ENCODE measurements around the gene SMG9. TPM values are rescaled to one million over a fixed set of nuclear protein-coding genes. Genes with fewer than 3 reads are reported as not detected.

SMG9 gene
- 10 to 100 TPM; 69.1 to 71.0 TPM for total RNA-seq

- peak within 1 kb of the TSS; percentile 97 for H3K4me3 Mint-ChIP-seq
- H3K27me3 Mint-ChIP-seq, result no peaks in the 10 kb centered on the region
- peaks cover 61% of the 10 kb centered on the region for H3K4me1 Mint-ChIP-seq
- ChIA-PET CTCF (interaction anchor here (0.7 to 7.8 kb wide), 8 partner anchors 9 to 200 kb away, joined by 3 to 81 read pairs (median 4); no protein-coding TSS in a partner anchor), POLR2A (interaction anchor here (0.5 to 2.1 kb wide), 3 partner anchors 11 to 1886 kb away, joined by 3 to 6 read pairs (median 4); no protein-coding TSS in a partner anchor)
- no peaks in the 10 kb centered on the region for H3K9me3 Mint-ChIP-seq
- DNase-seq, result peak; percentile 98
- peaks cover 52% of the 10 kb centered on the region for H3K36me3 Mint-ChIP-seq (ENCODE audit: low read depth)
- peak within 1 kb of the TSS; percentile 99 for H3K27ac Mint-ChIP-seq
Observed at GRCh38 chr19:43754503-43755255, at the start of gene SMG9. Gene SMG9 (minus strand): TSS chr19:43754962. CDS start chr19:43750741, 4,221 bp downstream.

DNA sequence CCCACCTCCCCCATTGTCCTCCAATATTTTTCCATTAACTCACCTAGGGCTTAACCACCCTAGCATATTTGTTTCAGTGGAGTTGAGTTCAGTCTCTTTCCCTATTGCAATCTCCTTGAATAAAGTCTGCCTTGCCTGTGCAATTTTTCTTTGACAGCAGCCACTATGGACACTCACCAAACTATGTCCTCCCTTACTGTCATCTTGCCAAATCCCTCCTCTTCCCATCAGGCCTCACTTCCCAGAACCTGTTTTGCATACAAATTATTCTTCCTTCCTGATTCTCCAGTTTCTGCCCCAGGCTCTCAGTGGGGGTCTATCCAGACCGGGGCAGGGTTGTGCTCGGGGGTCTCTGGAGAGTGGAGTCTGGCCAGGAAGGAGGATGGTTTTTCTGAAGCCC lies 49.7 kb upstream of the SMG9 start:
- no peak for DNase-seq
- H3K9me3 Mint-ChIP-seq, result no peaks in the 10 kb centered on the region
- POLR2A ChIA-PET, result no interaction called here

DNA sequence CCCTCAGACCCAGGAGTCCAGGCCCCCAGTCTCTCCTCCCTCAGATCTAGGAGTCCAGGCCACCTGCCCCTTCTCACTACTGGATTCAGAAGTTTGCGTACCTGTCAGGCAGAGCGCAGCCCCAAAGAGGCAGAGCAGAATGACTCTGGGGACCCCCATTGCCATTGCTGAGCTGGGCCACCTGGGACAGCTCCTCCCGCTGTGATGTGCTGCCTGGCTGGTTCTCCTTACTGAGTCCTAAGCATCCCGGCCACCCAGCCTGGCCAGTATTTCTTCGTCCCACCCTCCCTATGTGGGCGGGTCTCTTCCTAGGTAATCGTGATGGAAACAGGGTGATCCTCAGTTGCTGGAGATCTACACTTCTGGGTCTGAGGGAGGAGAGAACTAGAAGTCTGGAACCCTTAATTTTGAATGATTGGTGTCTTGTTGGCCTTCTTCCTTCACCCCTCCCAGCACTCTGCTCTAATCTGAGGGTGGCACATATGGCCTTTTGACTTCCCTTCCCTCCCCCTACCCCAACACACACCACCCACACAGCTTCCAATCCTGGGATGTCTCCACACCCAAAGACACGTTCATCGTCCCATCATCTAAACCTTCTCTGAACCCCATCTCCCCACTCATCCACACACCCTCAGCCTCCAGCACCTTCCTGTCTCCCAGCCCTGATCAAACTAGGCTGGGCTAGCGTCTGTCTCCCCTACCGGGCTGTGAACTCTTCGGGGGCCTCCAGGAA lies 47.6 kb upstream of the SMG9 start, which contains the start of gene LYPD5:
Gene LYPD5 (minus strand): TSS at position 232 of the 736 bp plus-strand sequence. CDS start 67 bp downstream, at position 165.
- ChIA-PET CTCF (no interaction called here), POLR2A (no interaction called here)
- no peak for DNase-seq
- H3K4me1 Mint-ChIP-seq, result peaks cover 18% of the 10 kb centered on the region
- no peaks in the 10 kb centered on the region for H3K36me3 Mint-ChIP-seq (ENCODE audit: low read depth)
- H3K4me3 Mint-ChIP-seq, result no peak within 1 kb of the TSS
- peaks cover 8% of the 10 kb centered on the region for H3K27me3 Mint-ChIP-seq
- no peaks in the 10 kb centered on the region for H3K9me3 Mint-ChIP-seq
- H3K27ac Mint-ChIP-seq, result no peak within 1 kb of the TSS

More for the DNA sequence above, 49.7 kb upstream of the SMG9 start:
- Mint-ChIP-seq H3K27me3 (peaks cover 6% of the 10 kb centered on the region), H3K4me1 (peaks cover 2% of the 10 kb centered on the region), H3K4me3 (no peak overlapping the region), H3K36me3 (ENCODE audit: low read depth) (no peaks in the 10 kb centered on the region), H3K27ac (no peak overlapping the region)
- CTCF ChIA-PET, result no interaction called here

GRCh38 chr19:43799502-43800142 lies 44.9 kb upstream of the SMG9 start:
- Mint-ChIP-seq H3K4me1 (peaks cover 21% of the 10 kb centered on the region), H3K9me3 (no peaks in the 10 kb centered on the region), H3K36me3 (ENCODE audit: low read depth) (no peaks in the 10 kb centered on the region), H3K27me3 (peaks cover 13% of the 10 kb centered on the region), H3K27ac (no peak overlapping the region), H3K4me3 (peak overlapping the region; percentile 73)
- DNase-seq, result no peak
- ChIA-PET POLR2A (no interaction called here), CTCF (interaction anchor here (0.7 to 0.8 kb wide), 2 partner anchors 9 to 205 kb away, joined by 3 read pairs; no protein-coding TSS in a partner anchor)

DNA sequence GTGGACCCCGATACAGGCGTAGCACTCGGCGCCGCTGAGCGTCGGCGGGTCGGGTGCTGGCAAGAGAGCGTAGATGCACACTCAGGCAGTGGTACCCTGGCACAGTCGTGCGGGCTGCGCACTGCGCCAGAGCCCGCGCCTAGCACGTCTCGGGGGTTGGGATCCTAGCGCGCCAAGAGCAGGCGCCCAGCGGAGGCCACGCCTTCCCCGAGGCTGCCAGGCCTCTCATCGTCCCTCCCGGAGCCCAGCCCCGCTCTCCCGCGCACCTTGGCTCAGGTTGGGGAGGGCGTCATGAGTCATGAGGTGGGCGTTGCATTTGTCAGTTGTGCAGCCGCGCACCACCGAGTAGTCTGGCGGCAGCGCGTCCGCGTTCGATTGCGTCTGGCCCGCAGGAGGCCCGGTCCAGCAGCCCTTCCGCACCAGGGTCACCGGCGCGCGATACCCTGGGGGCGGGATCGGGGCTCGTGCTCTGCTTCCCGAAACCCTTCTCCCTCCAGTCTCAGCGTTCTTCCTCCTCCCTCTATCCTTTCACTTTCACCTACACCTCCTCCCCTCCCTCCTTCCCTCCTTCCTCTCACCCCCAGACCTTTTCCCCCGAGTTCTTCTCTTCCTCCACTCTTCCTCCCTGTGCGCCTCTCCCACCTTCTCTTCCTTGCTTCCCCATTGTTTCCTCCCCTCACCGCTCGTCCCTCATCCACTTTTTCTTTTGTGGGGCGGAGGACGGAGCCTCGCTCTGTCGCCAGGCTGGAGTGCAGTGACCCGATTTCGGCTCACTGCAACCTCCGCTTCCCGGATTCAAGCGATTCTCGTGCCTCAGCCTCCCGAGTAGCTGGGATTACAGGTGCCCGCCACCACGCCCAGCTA lies 44.0 kb upstream of the SMG9 start:
- peak; percentile 41 for DNase-seq
- Mint-ChIP-seq H3K4me3 (peak overlapping the region; percentile 73), H3K4me1 (peaks cover 21% of the 10 kb centered on the region), H3K27ac (no peak overlapping the region), H3K27me3 (peaks cover 15% of the 10 kb centered on the region), H3K9me3 (no peaks in the 10 kb centered on the region), H3K36me3 (ENCODE audit: low read depth) (no peaks in the 10 kb centered on the region)
- ChIA-PET CTCF (interaction anchor here (0.7 to 0.8 kb wide), 2 partner anchors 10 to 204 kb away, joined by 3 read pairs; no protein-coding TSS in a partner anchor), POLR2A (no interaction called here)

- Mint-ChIP-seq H3K27ac (no peak overlapping the region), H3K9me3 (no peaks in the 10 kb centered on the region), H3K4me1 (peaks cover 21% of the 10 kb centered on the region), H3K27me3 (peaks cover 22% of the 10 kb centered on the region), H3K36me3 (ENCODE audit: low read depth) (no peaks in the 10 kb centered on the region), H3K4me3 (peak overlapping the region; percentile 73)
- ChIA-PET POLR2A (no interaction called here), CTCF (no interaction called here)
- no peak for DNase-seq
Observed at GRCh38 chr19:43798026-43798545, 43.3 kb upstream of the SMG9 start.

GRCh38 chr19:43797556-43797955 lies 42.8 kb upstream of the SMG9 start:
- ChIA-PET POLR2A (no interaction called here), CTCF (interaction anchor here (0.8 to 1.5 kb wide), 3 partner anchors 12 to 129 kb away, joined by 3 to 4 read pairs (median 3); no protein-coding TSS in a partner anchor)
- DNase-seq, result no peak
- no peak overlapping the region for H3K27ac Mint-ChIP-seq
- H3K9me3 Mint-ChIP-seq, result no peaks in the 10 kb centered on the region
- H3K4me1 Mint-ChIP-seq, result peaks cover 21% of the 10 kb centered on the region
- H3K4me3 Mint-ChIP-seq, result peak overlapping the region; percentile 73
- no peaks in the 10 kb centered on the region for H3K36me3 Mint-ChIP-seq (ENCODE audit: low read depth)
- H3K27me3 Mint-ChIP-seq, result peaks cover 24% of the 10 kb centered on the region

DNA sequence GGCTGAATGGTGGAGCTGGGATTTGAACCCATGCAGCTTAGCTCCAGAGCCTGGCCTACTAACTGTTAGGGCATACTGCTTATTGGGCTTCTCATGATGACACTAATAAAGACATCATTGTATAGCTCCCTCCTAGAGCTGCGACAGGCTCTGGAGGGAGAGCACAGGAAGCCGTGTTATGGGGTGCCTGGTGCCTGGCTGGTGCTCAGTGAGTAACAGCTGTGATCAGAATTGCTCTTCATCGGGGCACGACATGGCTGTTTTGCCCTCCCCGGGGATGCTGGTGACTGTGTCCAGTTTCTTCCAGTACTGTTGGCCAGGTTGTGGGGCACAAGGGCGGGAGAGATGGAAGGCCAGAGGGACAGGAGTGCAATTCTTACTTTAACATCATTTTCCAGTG lies 42.4 kb upstream of the SMG9 start:
- Mint-ChIP-seq H3K4me1 (peaks cover 21% of the 10 kb centered on the region), H3K27ac (no peak overlapping the region), H3K9me3 (no peaks in the 10 kb centered on the region), H3K27me3 (peaks cover 24% of the 10 kb centered on the region), H3K4me3 (peak overlapping the region; percentile 73), H3K36me3 (ENCODE audit: low read depth) (no peaks in the 10 kb centered on the region)
- DNase-seq, result no peak
- POLR2A ChIA-PET, result no interaction called here
- CTCF ChIA-PET, result interaction anchor here (0.8 to 1.5 kb wide), 3 partner anchors 12 to 129 kb away, joined by 3 to 4 read pairs (median 3); no protein-coding TSS in a partner anchor

- CTCF ChIA-PET, result interaction anchor here (0.5 to 1.0 kb wide), 2 partner anchors 45 to 955 kb away, joined by 3 to 8 read pairs; no protein-coding TSS in a partner anchor
- H3K27me3 Mint-ChIP-seq, result peaks cover 21% of the 10 kb centered on the region
- H3K36me3 Mint-ChIP-seq (ENCODE audit: low read depth), result no peaks in the 10 kb centered on the region
- POLR2A ChIA-PET, result no interaction called here
- H3K4me3 Mint-ChIP-seq, result no peak overlapping the region
- DNase-seq, result no peak
- H3K9me3 Mint-ChIP-seq, result no peaks in the 10 kb centered on the region
- H3K27ac Mint-ChIP-seq, result no peak overlapping the region
- peaks cover 1% of the 10 kb centered on the region for H3K4me1 Mint-ChIP-seq
Observed at GRCh38 chr19:43790587-43790986, 35.8 kb upstream of the SMG9 start.

GRCh38 chr19:43789029-43789428 lies 34.3 kb upstream of the SMG9 start:
- Mint-ChIP-seq H3K27ac (no peak overlapping the region), H3K27me3 (peaks cover 15% of the 10 kb centered on the region), H3K4me3 (no peak overlapping the region), H3K4me1 (peaks cover 14% of the 10 kb centered on the region), H3K9me3 (no peaks in the 10 kb centered on the region), H3K36me3 (ENCODE audit: low read depth) (no peaks in the 10 kb centered on the region)
- POLR2A ChIA-PET, result no interaction called here
- CTCF ChIA-PET, result interaction anchor here (0.6 kb wide), 1 partner anchor 366 kb away, joined by 3 read pairs; no protein-coding TSS in a partner anchor
- no peak for DNase-seq

DNA sequence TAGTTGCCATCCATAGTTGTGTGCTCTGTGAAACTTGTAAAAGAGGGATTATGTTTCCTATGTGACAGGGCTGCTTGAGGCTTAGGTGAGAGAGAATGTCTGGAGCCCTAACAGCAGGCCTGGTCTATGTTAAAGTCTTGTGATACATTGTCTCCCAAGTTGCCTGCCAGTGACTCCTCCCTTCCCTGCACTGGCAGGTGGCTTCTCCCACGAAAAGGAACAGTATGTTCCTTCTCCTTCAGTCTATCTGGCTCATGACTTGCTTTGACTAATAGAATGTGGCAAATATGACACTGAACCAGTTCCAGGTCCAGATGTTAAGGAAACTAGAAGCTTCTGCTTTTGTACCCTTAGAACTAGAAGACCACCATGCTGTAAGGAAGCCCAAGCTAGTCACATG lies 31.9 kb upstream of the SMG9 start:
- peaks cover 4% of the 10 kb centered on the region for H3K27me3 Mint-ChIP-seq
- H3K9me3 Mint-ChIP-seq, result no peaks in the 10 kb centered on the region
- CTCF ChIA-PET, result interaction anchor here (2.1 kb wide), 1 partner anchor 41 kb away, joined by 12 read pairs; no protein-coding TSS in a partner anchor
- no peak overlapping the region for H3K4me3 Mint-ChIP-seq
- peaks cover 34% of the 10 kb centered on the region for H3K4me1 Mint-ChIP-seq
- H3K36me3 Mint-ChIP-seq (ENCODE audit: low read depth), result no peaks in the 10 kb centered on the region
- POLR2A ChIA-PET, result interaction anchor here (0.6 kb wide), 1 partner anchor 56 kb away, joined by 15 read pairs; no protein-coding TSS in a partner anchor
- no peak for DNase-seq
- H3K27ac Mint-ChIP-seq, result no peak overlapping the region

Data from activated CD4-positive, alpha-beta T cell treated with anti-CD3 and anti-CD28 coated beads, Interleukin-2, amount 10 ng/mL, durations not matched to agents 7 days and 5 days (primary cell).